T-helper 2 cell treated with Interferon-gamma antibody and Interleukin-4, amounts not matched to agents 100 ng/mL and 5 ng/mL, for 36 hours (primary cell): ENCODE data around the gene BABAM2. TPM values are rescaled to one million over a fixed set of nuclear protein-coding genes. Genes with fewer than 3 reads are reported as not detected.

Experiments
- intact Hi-C: fragments of 100-400 bp; cut with micrococcal nuclease; formaldehyde crosslinking; loops from one replicate; pipeline ENCODE4 v1.15.1; 2023
- total RNA-seq: library from RNA; stranded (reverse); gene quantifications from 2 replicates; pipeline ENCODE4 v1.2.3, GENCODE V29; 2022

BABAM2 gene
- total RNA-seq, 1 donor from 2014 or later, result 40.4 TPM

GRCh38 chr2:28226558-28226957 lies 336.0 kb downstream of the BABAM2 start:
- intact Hi-C loops, result no loop called here

GRCh38 chr2:28227498-28227897 lies 337.0 kb downstream of the BABAM2 start:
- intact Hi-C loops, result no loop called here

- intact Hi-C loops, result no loop called here
Observed at GRCh38 chr2:28228434-28228995, 338.0 kb downstream of the BABAM2 start.

- intact Hi-C loops, result no loop called here
Observed at GRCh38 chr2:28231110-28231631, 340.6 kb downstream of the BABAM2 start.

- intact Hi-C loops, result no loop called here
Observed at GRCh38 chr2:28232295-28232694, 341.8 kb downstream of the BABAM2 start.

- intact Hi-C loops, result no loop called here
Observed at GRCh38 chr2:28233164-28233676, 342.7 kb downstream of the BABAM2 start.

- intact Hi-C loops, result no loop called here
Observed at GRCh38 chr2:28234807-28235206, 344.3 kb downstream of the BABAM2 start.

GRCh38 chr2:28239207-28239606 lies 348.7 kb downstream of the BABAM2 start:
- intact Hi-C loops, result no loop called here

- intact Hi-C loops, result no loop called here
Observed at GRCh38 chr2:28240937-28241336, 350.4 kb downstream of the BABAM2 start.

- intact Hi-C loops, result loop anchor here (1.0 kb wide), 1 partner anchor 24 kb away; no protein-coding TSS in a partner anchor
Observed at GRCh38 chr2:28247290-28247689, 356.8 kb downstream of the BABAM2 start.

- intact Hi-C loops, result loop anchor here (1.0 kb wide), 1 partner anchor 24 kb away; no protein-coding TSS in a partner anchor
Observed at GRCh38 chr2:28247734-28248133, 357.2 kb downstream of the BABAM2 start.

- intact Hi-C loops, result no loop called here
Observed at GRCh38 chr2:28248511-28248910, 358.0 kb downstream of the BABAM2 start.

GRCh38 chr2:28250006-28250405 lies 359.5 kb downstream of the BABAM2 start:
- intact Hi-C loops, result loop anchor here (5.0 to 10.0 kb wide), 3 partner anchors 142 to 355 kb away; partner anchors contain the start of genes BABAM2, FOSL2 and RBKS

- intact Hi-C loops, result loop anchor here (5.0 to 10.0 kb wide), 3 partner anchors 141 to 357 kb away; partner anchors contain the start of genes BABAM2, FOSL2 and RBKS
Observed at GRCh38 chr2:28251337-28251736, 360.8 kb downstream of the BABAM2 start.

GRCh38 chr2:28252311-28252710 lies 361.8 kb downstream of the BABAM2 start:
- intact Hi-C loops, result loop anchor here (1.0 to 10.0 kb wide), 4 partner anchors 107 to 358 kb away; partner anchors contain the start of genes BABAM2, FOSL2 and RBKS

- intact Hi-C loops, result loop anchor here (5.0 to 10.0 kb wide), 3 partner anchors 139 to 359 kb away; partner anchors contain the start of genes BABAM2, FOSL2 and RBKS
Observed at GRCh38 chr2:28253543-28253942, 363.0 kb downstream of the BABAM2 start.

- intact Hi-C loops, result loop anchor here (10.0 kb wide), 2 partner anchors 300 to 360 kb away; partner anchors contain the start of genes BABAM2 and RBKS
Observed at GRCh38 chr2:28255231-28255630, 364.7 kb downstream of the BABAM2 start.

GRCh38 chr2:28257182-28257581 lies 366.7 kb downstream of the BABAM2 start:
- intact Hi-C loops, result loop anchor here (10.0 kb wide), 2 partner anchors 302 to 362 kb away; partner anchors contain the start of genes BABAM2 and RBKS

- intact Hi-C loops, result loop anchor here (10.0 kb wide), 2 partner anchors 304 to 364 kb away; partner anchors contain the start of genes BABAM2 and RBKS
Observed at GRCh38 chr2:28259226-28259625, 368.7 kb downstream of the BABAM2 start.

GRCh38 chr2:28263690-28264089 lies 373.2 kb downstream of the BABAM2 start:
- intact Hi-C loops, result no loop called here

GRCh38 chr2:28267282-28267681 lies 376.8 kb downstream of the BABAM2 start:
- intact Hi-C loops, result no loop called here

GRCh38 chr2:28268386-28268785 lies 377.9 kb downstream of the BABAM2 start:
- intact Hi-C loops, result no loop called here
